Activated CD4-positive, alpha-beta memory T cell treated with anti-CD3 and anti-CD28 coated beads, Interleukin-2, amount 10 ng/mL, durations not matched to agents 7 days and 5 days (primary cell): ENCODE results near the gene LRRC4C. TPM values are rescaled to one million over a fixed set of nuclear protein-coding genes. Genes with fewer than 3 reads are reported as not detected.

Source experiments
- CTCF ChIA-PET: fragments of 350-600 bp; sonication (Branson Sonifier 250); formaldehyde crosslinking; loops from one replicate; lab custom pipeline; 2021; ENCODE audit warnings: antibody characterized with exemption, inconsistent platforms; lab: Charles Lee
- POLR2A ChIA-PET: fragments of 350-600 bp; sonication (Branson Sonifier 250); formaldehyde crosslinking; loops from one replicate; lab custom pipeline; 2021; ENCODE audit warnings: antibody characterized with exemption; lab: Charles Lee
- DNase-seq: peaks from one replicate; pipeline ENCODE4 v3.0.0-alpha.2; 2020
- H3K27ac Mint-ChIP-seq: one replicate; pipeline ENCODE4 v1.8.0; 2021; ENCODE audit warnings: mild to moderate bottlenecking, mixed read lengths
- H3K27me3 Mint-ChIP-seq: one replicate; pipeline ENCODE4 v1.8.0; 2021; ENCODE audit warnings: mixed read lengths
- H3K36me3 Mint-ChIP-seq: one replicate; pipeline ENCODE4 v1.8.0; 2021; ENCODE audit warnings: low read depth, mixed read lengths
- H3K4me1 Mint-ChIP-seq: one replicate; pipeline ENCODE4 v1.8.0; 2021; ENCODE audit warnings: mixed read lengths
- H3K4me3 Mint-ChIP-seq: one replicate; pipeline ENCODE4 v1.8.0; 2021; ENCODE audit warnings: mild to moderate bottlenecking, mixed read lengths
- H3K9me3 Mint-ChIP-seq: one replicate; pipeline ENCODE4 v1.8.0; 2021; ENCODE audit warnings: mixed read lengths
- total RNA-seq, 2 experiments: library from RNA; stranded (reverse); gene quantifications; one replicate each; pipeline ENCODE4 v1.2.3, GENCODE V29; 2021

Gene LRRC4C
- total RNA-seq, 2 experiments from 2014 or later: not detected

DNA sequence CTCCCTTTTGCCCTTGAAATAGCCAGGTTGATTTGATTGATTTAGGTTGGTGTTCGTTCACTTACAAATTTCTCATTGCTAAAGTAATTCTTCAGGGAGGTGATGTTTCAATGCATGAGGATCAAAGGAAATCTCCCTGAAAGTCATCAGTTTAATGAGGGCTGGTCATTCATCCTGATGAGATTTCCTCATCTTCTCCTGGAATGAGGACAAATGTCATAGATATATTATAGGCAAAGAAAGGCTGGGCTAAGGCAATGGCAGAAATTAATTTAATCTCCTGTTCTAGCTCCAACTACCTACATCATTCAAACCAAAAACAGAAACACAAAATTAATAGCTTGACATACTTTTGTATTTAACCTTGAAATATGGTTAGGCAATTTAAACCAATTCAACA is 1052.1 kb downstream of the LRRC4C start:
- H3K4me1 Mint-ChIP-seq: no peaks in the 10 kb centered on the region
- no peaks in the 10 kb centered on the region for H3K36me3 Mint-ChIP-seq
- DNase-seq: no peak
- H3K4me3 Mint-ChIP-seq: no peak overlapping the region
- ChIA-PET CTCF (no interaction called here), POLR2A (no interaction called here)
- peaks cover 9% of the 10 kb centered on the region for H3K9me3 Mint-ChIP-seq
- no peak overlapping the region for H3K27ac Mint-ChIP-seq
- no peaks in the 10 kb centered on the region for H3K27me3 Mint-ChIP-seq

DNA sequence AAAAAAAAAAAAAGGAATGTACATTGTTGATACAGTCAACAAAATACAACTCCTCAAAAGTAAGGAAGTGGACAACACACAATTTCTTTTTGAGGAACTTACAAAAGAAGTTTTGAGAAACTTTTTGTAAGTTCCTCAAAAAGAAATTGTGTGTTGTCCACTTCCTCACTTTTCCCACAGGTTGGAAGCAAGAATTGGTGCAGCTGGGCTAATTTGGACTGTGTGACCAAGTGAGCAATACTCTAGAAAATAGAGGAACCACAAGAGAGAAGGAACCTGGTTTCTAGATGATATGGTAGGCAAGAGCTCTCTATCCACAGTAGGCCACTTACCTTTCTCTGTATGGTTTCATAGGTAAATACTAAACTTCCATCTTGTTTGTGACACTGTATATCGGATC is 1053.8 kb downstream of the LRRC4C start:
- CTCF ChIA-PET: interaction anchor here (0.7 kb wide), 1 partner anchor 119 kb away, joined by 3 read pairs; no protein-coding TSS in a partner anchor
- Mint-ChIP-seq H3K27ac (no peak overlapping the region), H3K27me3 (no peaks in the 10 kb centered on the region), H3K9me3 (peaks cover 7% of the 10 kb centered on the region), H3K36me3 (no peaks in the 10 kb centered on the region), H3K4me3 (no peak overlapping the region), H3K4me1 (no peaks in the 10 kb centered on the region)
- POLR2A ChIA-PET: no interaction called here
- no peak for DNase-seq

DNA sequence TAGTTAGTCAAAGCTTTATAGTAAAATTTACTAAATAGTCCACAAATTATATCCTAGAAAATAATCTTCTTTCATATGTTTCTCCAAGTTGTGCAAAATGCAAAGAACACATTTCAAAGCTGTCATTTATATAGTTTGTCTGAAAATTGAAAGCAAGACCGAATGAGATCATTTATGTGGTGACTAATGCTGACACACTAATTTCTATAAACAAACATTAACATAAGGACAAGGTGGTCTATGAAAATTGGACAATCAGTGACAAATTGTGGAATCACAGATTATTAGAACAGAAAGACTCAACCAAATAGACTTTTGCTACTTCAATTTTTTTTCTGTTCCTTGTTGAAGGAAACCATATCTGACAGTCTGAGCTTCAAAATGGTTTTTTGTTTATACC is 1056.1 kb downstream of the LRRC4C start:
- POLR2A ChIA-PET: no interaction called here

DNA sequence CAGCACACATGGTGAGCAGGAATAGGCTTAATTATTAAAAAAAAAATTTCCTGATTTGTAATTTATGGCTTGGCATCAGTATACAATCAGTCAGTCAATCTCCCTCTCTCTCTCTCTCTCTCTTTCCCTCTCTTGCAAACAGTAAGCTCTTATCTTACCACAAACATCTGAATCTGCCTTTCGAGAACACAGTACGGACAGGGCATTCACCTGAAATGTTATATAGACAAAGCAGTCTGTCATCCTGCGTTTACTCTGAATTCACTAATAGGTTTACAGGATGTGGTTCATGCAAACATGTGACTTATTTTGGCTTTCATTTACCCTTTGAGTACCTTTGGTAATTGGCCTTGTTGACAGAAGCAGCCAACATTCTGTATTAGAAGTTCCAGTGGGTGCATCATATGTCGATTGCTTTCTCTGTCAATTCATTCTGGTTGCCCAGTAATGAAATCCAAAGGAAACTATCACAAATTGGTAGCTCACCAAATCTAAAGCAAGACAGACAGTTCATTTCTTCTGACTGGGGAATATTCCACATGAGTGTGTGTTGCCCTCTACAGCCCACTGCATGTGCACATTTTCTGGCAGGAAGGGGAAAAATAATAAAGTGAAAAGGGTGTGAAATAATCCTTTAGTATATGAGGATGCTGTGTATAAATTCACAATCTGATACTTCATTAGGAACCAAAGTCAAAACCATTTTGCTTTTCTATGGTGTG is 1058.2 kb downstream of the LRRC4C start:
- POLR2A ChIA-PET: no interaction called here
- H3K4me3 Mint-ChIP-seq: no peak overlapping the region
- no peaks in the 10 kb centered on the region for H3K4me1 Mint-ChIP-seq
- no peak overlapping the region for H3K27ac Mint-ChIP-seq
- H3K9me3 Mint-ChIP-seq: peaks cover 7% of the 10 kb centered on the region
- no peaks in the 10 kb centered on the region for H3K36me3 Mint-ChIP-seq
- no peak for DNase-seq
- H3K27me3 Mint-ChIP-seq: no peaks in the 10 kb centered on the region
- CTCF ChIA-PET: no interaction called here

More for the DNA sequence above, 1056.1 kb downstream of the LRRC4C start:
- Mint-ChIP-seq H3K27me3 (no peaks in the 10 kb centered on the region), H3K4me3 (no peak overlapping the region), H3K27ac (no peak overlapping the region), H3K4me1 (no peaks in the 10 kb centered on the region), H3K36me3 (no peaks in the 10 kb centered on the region), H3K9me3 (peaks cover 7% of the 10 kb centered on the region)
- no peak for DNase-seq
- CTCF ChIA-PET: no interaction called here

DNA sequence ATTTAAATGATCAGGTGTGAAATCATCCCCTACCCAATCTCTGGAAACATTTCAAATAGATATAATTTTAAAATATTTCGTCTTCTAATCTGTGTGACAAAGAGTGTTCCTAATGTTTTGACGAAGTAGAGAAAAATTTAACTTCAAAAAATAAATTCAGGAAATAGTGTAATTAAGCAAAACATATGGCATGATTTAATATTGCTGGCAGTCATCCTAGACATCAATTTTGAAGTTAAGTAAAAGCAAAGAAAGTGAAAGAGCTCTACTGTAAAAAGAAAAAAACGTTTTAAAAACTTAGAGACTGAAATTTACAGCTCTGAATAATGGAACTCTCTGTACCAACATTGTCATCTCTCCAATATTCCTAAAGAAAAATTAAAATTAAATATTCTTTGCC is 1062.3 kb downstream of the LRRC4C start:
- H3K4me1 Mint-ChIP-seq: no peaks in the 10 kb centered on the region
- ChIA-PET CTCF (no interaction called here), POLR2A (no interaction called here)

DNA sequence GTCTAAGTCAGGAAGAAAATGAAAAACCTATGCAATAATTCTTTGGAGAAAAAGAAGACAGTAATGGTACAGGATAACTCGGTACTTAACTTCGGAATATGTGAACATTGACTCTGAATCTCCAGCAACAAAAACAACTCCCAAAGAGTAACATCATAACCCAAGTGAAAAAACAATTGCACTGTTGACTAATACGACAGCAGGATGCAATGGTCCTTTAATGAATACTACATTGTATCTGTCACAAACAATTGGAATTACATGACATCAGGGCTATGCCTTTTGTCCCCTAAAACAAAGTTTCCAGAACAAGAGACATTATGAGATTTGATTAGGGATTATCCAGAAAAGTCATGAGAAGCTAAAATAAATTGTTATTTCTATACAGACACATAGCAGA is 1065.9 kb downstream of the LRRC4C start:
- ChIA-PET POLR2A (no interaction called here), CTCF (no interaction called here)
- peaks cover 3% of the 10 kb centered on the region for H3K9me3 Mint-ChIP-seq

More for the DNA sequence above, 1062.3 kb downstream of the LRRC4C start:
- no peaks in the 10 kb centered on the region for H3K27me3 Mint-ChIP-seq
- no peak overlapping the region for H3K27ac Mint-ChIP-seq
- no peaks in the 10 kb centered on the region for H3K9me3 Mint-ChIP-seq
- H3K4me3 Mint-ChIP-seq: no peak overlapping the region
- DNase-seq: no peak
- no peaks in the 10 kb centered on the region for H3K36me3 Mint-ChIP-seq

DNA sequence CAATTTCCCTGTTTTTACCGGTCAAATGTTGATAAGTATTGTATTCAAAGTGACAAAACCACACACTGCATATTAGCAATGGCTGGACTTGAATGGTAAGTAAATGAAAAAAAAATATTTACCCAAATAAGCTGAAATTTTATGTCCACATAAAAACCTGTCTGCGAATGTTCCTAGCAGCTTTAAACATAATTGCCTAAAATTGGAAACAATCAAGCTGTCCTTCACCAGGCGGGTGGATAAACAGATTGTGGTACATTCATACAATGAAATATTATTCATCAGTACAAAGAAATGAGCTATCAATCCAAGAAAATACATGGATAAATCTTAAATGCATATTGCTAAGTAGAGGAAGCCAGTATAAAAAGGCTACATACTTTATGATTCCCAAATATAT is 1067.8 kb downstream of the LRRC4C start:
- no peak overlapping the region for H3K4me3 Mint-ChIP-seq
- H3K27me3 Mint-ChIP-seq: no peaks in the 10 kb centered on the region
- no peaks in the 10 kb centered on the region for H3K4me1 Mint-ChIP-seq
- no peak for DNase-seq
- H3K9me3 Mint-ChIP-seq: peaks cover 3% of the 10 kb centered on the region
- ChIA-PET CTCF (no interaction called here), POLR2A (no interaction called here)
- no peak overlapping the region for H3K27ac Mint-ChIP-seq
- H3K36me3 Mint-ChIP-seq: no peaks in the 10 kb centered on the region

More for the DNA sequence above, 1065.9 kb downstream of the LRRC4C start:
- Mint-ChIP-seq H3K4me3 (no peak overlapping the region), H3K4me1 (no peaks in the 10 kb centered on the region), H3K27ac (no peak overlapping the region), H3K27me3 (no peaks in the 10 kb centered on the region), H3K36me3 (no peaks in the 10 kb centered on the region)
- DNase-seq: no peak

DNA sequence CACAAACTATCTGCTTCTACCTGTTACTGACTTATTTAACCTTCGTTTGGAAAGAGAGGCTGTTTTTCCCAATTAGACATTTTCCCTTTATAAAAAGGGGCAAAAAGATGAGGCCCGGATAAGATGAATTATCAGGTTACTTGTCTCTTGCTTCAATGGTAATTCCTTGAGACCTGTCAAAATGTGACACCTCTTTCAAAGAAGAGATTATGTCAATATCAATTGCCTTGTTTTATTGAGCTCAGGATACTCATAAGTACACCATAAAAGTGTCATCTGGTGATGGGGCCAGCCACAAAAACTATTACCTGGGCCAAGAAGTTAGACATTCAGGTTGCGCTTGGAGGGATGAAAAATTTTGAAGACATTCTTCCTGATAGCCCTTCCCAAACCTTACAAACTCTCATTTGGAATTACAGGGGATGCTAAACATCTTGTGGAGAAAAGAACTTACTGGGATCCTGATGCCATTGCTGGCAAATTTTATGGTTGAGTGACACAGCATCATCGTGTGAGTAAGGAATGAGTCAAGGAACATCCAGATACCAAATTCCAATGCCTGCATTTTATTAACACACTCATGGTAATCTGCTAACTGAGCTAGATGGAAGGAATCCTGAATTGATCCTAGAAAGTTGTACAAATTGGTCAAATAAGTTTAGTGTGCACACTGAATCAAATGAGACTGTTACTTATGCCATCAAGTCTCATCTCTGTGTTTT is 1071.2 kb downstream of the LRRC4C start:
- Mint-ChIP-seq H3K27me3 (no peaks in the 10 kb centered on the region), H3K4me3 (no peak overlapping the region), H3K36me3 (no peaks in the 10 kb centered on the region), H3K27ac (no peak overlapping the region), H3K4me1 (no peaks in the 10 kb centered on the region), H3K9me3 (peaks cover 3% of the 10 kb centered on the region)
- DNase-seq: no peak
- POLR2A ChIA-PET: no interaction called here
- CTCF ChIA-PET: no interaction called here

DNA sequence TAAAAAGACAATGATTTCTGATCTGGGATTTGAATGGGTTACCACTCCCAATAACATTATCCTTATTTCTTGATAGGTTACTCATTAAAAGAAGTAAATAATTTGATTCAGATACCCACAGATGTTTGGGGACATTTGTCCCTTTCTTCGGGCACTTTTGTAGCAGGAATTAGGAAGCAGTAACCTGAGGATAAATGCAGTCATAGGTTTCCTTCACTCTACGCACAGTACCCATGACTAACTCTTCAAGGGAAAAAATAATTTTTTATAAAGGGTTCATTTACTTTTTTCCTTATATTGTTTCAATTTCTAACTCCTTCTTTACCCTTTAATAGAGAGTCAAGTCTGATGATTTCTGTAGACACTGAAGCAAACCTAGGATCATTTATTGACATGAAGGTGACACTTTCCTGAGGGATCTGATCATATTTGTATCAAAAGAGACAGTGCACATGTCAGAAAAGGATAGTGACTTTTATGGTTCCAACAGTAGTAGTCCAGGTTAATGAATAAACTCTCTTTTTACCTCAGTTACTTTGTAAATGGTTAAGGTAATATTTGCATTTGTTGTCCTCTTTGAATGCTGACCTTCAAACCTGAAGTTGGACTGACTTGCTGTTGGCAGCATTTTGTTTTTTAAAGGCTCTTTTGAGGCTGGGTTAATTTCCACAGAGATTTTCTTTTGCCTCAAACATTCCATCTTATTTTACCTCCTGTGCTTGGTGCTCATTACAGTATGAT is 1072.0 kb downstream of the LRRC4C start:
- Mint-ChIP-seq H3K9me3 (peaks cover 3% of the 10 kb centered on the region), H3K4me3 (no peak overlapping the region), H3K27ac (no peak overlapping the region), H3K27me3 (no peaks in the 10 kb centered on the region), H3K4me1 (no peaks in the 10 kb centered on the region), H3K36me3 (no peaks in the 10 kb centered on the region)
- ChIA-PET CTCF (no interaction called here), POLR2A (no interaction called here)
- DNase-seq: no peak

DNA sequence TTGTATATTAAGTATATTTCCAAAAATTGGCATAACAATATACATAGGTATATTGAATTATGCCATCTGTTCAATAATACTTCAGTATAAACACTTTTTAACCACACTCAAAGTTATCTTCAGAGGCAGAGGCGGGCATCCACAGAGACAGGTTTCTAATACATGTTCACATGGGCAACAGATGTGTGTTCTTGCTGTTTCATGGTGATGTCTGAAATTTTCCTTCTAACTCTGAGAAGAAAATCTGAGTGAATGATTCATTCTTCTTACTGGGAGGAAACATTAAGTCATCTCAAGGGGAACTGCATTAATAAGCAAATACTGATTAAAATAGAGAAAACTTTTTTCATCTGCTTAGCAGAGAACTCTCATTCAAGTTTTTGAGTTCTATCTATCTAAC is 1074.5 kb downstream of the LRRC4C start:
- Mint-ChIP-seq H3K27ac (no peak overlapping the region), H3K9me3 (no peaks in the 10 kb centered on the region), H3K36me3 (no peaks in the 10 kb centered on the region), H3K4me1 (no peaks in the 10 kb centered on the region), H3K27me3 (no peaks in the 10 kb centered on the region), H3K4me3 (no peak overlapping the region)
- CTCF ChIA-PET: no interaction called here
- no peak for DNase-seq
- POLR2A ChIA-PET: no interaction called here

DNA sequence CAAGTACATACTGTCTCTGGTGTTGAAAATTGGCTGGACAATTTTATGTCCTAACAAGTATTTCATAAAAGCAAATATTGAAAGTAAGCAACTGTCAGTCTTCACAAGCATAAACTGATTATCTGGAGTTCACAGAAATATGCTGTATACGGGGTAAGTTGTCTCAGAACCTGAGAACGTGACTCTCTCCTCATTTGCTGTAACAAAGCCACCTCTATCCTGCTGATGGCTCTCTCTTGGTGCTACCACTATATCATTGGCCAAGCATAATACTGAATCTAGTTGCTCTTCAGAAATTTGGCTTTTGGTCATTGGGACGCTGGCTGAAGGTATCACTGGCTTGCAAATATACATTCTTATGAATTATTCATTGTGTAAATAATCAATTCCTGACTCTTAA is 1078.0 kb downstream of the LRRC4C start:
- Mint-ChIP-seq H3K27me3 (no peaks in the 10 kb centered on the region), H3K9me3 (no peaks in the 10 kb centered on the region), H3K4me3 (no peak overlapping the region), H3K4me1 (no peaks in the 10 kb centered on the region), H3K36me3 (no peaks in the 10 kb centered on the region), H3K27ac (no peak overlapping the region)
- CTCF ChIA-PET: no interaction called here
- no peak for DNase-seq
- POLR2A ChIA-PET: no interaction called here

DNA sequence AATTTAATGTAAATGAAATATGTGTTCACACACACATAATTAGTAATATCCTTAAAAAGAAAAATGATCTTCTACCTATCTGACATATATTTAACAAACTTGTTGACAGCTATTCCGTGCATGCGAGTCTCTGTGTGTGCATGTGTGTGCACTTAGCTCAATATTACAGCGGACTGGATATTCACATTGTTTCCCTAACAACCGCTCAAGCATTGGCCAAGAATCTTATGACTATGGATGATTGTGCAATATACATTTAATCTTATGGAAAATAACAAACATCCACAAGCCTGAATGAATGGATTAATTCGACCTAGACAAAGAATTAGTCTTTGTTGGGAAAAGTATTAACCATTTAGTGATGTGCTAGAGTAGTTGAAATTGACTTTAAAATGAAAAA is 1078.6 kb downstream of the LRRC4C start:
- Mint-ChIP-seq H3K27ac (no peak overlapping the region), H3K36me3 (no peaks in the 10 kb centered on the region), H3K27me3 (no peaks in the 10 kb centered on the region), H3K9me3 (no peaks in the 10 kb centered on the region), H3K4me3 (no peak overlapping the region), H3K4me1 (no peaks in the 10 kb centered on the region)
- ChIA-PET POLR2A (no interaction called here), CTCF (no interaction called here)
- DNase-seq: no peak

DNA sequence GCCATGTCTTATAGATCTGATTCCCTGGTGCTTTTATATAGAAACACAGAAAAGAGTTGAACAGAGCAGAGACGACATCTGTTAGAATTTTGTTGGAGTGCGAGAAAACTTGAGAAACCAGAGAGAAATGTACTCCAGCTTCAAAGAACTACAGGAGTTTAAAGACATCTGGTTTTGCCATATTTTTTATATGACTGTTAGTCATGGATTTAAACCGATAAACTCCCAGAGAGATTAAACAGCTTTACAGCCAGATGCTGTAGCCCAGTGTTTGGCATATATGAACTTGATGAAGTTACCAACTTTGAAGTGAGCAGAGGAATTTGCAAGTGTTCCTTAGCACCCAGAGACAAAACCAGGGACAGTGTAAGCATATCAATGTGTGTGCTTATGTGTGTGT is 1083.1 kb downstream of the LRRC4C start:
- CTCF ChIA-PET: no interaction called here

More for the DNA sequence above, 1083.1 kb downstream of the LRRC4C start:
- Mint-ChIP-seq H3K4me3 (no peak overlapping the region), H3K36me3 (no peaks in the 10 kb centered on the region), H3K4me1 (no peaks in the 10 kb centered on the region), H3K27ac (no peak overlapping the region), H3K27me3 (no peaks in the 10 kb centered on the region), H3K9me3 (peaks cover 7% of the 10 kb centered on the region)
- no peak for DNase-seq
- POLR2A ChIA-PET: no interaction called here
